ENCODE results near the gene PSMD1.

Gene PSMD1

DNA sequence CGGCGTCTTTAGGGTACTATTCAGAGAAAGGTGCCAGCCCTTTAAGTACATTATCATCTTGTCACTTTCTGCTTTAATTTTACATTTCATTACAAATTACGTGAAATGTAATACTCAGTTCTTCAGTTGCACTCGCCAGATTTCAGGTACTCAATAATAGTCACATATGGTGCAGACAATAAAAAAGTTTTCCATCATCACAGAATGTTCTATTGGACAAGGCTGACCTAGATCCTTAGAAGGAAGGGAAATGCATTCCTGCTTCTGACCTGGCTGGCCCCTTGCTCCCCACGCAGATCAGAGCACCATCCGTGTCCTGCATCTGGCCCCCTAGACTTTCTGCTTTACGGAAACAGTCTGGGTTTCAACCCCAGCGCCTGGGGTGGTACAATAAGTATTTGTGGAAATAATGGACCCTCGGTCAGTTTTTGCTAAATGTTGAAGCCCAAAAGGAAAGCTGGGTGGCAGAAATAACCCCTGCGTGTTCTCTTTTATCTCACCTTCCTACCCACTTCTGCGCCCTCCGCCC lies 20.0 kb upstream of the PSMD1 start:
- DNase-seq, result no peak

DNA sequence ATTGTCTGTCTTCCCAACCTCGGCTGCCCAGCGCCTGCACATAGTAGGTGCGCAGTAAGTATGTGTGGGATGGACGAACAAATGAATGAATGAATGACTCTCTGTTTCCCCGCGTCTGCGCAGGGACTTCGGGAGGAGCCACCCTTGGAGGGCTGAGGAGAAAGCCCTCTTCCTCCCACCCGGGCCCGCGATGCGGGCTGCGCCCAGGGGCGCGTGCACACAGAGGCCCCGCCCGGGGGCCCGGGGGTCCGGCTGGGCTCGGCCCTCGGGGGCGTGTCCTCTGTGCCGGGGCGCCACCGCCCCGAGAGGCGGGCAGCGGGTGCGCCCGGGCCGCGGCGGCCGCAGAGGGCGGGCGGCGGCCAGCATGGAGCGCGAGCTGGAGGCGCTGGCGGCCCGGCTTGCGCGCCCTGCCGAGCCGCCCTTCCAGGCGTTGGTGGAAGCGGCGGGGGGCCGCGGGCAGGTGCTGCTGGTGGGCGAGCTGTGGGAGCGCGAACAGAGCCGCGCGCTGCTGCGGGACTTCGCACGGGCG lies 19.4 kb upstream of the PSMD1 start, which contains the start of gene C2orf72:
C2orf72 (plus strand) TSS at position 322 of the 529 bp plus-strand sequence; CDS start at position 365, 43 bp downstream.
- DNase-seq, result no peak

DNA sequence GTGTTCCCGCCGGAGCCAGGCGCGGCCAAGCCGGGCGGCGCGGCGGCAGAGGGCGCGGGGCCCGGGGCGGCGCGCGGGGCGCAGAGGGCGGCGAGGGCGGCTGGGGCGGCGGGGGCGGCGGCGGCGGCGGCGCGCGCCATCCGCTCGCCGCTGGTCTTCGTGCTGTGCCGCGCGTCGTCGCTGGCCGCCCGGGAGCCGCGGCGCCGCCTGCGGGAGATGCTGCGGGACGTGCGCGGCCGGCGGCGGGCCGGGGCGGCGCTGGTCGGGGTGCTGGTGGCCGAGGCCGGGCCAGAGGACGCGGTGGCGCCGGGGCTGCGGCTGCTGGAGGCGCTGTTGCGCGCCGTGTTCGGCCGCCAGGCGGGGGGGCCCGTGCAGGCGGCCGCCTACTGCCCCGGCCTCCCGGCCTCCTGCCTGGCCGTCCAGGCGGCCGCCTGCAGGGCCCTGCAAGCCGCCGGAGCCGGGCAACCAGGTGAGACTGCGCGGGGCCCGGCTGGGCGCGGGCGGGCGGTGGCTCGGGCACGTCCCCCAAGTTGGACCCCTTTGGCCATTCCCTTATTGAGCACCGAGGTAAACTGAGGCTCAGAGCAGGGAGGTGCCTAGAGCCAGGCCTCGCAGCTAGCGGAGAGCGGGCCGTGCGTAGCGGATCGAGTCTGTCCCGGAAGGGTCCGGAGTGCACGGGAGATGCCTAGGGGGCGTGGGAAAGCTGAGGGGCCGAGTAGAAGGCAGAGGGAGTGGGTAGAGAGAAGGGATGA lies 18.8 kb upstream of the PSMD1 start:
- no peak for DNase-seq

DNA sequence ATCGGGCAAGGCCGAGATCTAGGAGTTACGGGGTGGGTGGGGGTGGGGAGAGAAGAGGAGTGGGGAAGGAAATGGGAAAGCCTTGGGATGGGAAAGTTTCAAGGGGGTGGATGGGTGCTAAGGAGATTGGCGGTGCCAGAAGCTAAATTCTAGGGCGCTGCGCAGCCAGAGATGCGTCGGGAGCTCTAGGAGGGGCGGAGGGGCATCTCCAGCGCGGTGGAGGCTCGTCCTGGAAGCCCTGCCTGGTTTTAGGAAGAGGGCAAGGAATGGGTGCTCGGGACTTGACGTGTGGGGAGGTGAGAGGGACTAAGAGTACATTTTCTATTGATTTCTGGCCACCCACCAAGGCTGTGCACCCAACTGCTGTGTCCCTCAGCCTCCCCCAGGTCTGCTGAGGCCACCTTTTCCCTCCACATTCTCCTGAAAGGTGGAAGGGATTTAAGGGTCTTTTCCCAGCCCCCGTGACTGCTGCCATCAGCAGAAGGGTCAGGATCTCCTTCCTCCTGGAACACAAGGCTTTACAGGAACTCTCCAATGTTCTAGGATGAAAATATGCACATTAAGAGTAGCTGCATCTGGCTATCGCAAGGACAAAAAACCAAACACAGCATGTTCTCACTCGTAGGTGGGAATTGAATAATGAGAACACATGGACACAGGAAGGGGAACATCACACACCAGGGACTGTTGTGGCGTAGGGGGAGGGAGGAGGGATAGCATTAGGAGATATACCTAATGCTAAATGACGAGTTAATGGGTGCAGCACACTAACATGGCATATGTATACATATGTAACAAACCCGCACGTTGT lies 18.0 kb upstream of the PSMD1 start:
- DNase-seq, result no peak

DNA sequence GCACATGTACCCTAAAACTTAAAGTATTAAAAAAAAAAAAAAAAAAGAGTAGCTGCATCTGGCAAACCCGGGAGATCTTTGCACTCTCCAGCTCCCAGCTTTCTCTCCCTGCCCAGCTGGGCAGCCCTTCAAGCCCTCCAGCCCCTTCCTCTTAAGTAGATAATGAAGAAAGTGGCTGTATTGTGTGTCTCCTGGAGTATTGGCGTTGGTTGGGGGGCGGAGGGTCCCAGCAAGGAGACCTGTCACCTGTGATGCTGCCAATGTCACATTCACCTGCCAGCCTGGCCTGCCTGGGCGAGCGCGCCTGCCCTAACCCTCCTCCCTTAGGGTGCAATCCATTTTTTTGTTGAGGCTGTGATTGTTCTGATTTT lies 17.4 kb upstream of the PSMD1 start:
- no peak for DNase-seq

DNA sequence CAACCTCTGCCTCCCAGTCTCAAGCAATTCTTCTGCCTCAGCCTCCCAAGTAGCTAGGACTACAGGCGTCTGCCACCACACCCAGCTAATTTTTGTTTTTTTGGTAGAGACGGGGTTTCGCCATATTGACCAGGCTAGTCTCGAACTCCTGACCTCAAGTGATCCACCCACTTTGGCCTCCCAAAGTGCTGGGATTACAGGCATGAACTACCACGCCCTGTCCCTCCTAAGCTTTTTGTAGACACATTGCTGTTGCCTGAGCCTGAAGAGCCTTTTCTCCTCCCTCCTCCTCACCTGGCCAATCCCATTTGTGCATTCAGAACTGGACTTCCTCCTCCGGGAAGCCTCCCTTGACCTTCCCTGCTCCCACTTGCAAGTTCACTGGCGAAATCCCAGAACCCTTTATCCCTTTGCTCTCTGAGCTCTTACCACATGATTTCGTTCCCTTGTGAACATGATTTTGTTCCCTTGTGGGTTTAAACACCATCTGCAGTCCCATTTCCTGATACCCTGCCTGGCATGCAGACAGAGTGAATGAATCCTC lies 16.8 kb upstream of the PSMD1 start:
- no peak for DNase-seq

DNA sequence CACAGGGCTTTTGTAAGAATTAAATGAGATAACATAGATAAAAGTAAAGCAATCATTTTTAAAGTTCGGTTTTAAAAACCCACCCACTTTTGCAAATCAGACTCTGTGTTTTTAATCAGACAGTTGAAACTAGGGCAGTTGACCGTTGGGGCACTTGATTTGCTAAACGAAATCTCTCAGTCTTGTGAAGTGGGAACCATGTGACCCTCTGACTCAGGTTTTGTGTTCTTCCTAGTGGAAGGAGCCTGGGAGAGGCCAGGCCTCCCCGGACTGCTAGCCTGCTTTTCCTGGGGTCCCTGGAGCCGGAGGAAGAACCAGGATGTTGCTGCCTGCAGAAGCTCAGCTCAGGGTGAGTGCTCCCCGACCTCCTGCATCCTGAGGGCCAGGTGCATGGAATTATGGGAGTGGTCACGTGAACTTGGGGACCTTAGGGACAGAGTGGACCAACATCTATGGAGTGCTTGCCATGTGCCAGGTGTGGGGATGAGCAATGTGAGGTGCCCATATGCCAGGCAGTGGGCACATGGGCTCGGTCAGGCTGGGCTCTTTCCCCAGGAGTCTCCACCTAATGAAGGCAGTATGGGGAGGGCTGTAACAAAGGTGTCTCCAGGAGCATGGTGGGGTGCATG lies 15.5 kb upstream of the PSMD1 start:
- no peak for DNase-seq

DNA sequence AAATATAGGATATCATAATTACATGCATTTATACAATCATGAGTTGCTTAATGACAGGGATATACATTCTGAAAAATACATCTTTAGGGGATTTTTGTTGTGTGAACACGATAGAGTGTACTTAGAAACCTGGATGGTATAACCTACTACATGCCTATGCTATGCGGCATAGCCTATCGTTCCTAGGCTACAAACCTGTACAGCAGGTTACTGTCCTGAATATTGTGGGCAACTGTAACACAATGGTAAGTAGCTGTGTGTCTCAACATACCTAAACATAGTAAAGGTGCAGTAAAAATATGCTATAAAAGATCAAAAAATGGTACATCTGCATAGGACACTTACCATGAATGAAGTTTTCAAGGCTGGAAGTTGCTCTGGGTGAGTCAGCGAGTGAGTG lies 12.9 kb upstream of the PSMD1 start:
- no peak for DNase-seq

DNA sequence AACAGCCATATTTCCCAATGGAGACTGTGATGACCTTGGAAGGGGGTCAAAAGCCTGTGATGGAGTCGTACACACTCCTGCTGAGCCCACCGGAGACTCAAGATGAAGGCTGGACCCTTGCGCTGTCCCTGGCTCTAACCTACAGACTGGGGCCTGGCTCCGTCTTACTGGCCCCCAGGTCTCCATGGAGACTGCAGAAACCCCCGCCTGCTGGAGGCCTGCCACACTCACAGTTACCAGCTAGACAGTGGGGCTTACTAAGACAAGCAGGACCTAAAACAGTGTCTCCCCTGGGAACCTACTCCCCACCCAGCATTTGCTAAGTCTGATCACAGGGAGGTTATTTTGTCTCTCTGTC lies 9.8 kb upstream of the PSMD1 start:
- no peak for DNase-seq

DNA sequence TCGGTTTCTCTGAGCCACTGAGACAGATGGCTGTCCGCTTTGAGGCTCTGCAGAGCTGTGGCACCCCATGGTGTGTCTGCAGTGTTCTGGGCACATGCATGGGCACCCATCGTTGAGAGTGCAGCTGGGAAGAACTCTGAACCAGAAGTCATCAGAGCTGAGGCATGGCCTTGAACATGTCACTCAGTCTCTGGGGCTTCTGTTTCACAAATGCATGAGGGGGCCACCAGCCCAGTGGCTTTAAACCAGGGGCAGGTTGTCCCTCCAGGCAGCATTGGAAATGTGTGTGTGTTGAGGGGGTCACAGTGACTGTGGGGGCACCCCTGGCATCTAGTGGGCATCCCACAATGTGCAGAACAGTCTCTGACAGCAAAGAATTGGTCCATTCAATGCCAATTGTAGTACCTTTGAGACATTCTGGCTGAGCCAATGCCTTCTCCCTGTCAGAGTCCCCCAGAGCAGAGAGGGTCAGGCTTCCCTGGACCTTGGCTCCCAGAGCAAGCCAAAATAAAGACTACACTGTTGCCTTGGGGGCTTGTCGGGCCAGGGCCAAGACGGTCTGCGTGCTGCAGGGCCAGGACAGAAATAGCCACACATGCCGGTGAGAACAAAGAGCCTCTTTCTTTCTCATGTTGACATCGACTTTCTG lies 9.3 kb upstream of the PSMD1 start:
- DNase-seq, result no peak

DNA sequence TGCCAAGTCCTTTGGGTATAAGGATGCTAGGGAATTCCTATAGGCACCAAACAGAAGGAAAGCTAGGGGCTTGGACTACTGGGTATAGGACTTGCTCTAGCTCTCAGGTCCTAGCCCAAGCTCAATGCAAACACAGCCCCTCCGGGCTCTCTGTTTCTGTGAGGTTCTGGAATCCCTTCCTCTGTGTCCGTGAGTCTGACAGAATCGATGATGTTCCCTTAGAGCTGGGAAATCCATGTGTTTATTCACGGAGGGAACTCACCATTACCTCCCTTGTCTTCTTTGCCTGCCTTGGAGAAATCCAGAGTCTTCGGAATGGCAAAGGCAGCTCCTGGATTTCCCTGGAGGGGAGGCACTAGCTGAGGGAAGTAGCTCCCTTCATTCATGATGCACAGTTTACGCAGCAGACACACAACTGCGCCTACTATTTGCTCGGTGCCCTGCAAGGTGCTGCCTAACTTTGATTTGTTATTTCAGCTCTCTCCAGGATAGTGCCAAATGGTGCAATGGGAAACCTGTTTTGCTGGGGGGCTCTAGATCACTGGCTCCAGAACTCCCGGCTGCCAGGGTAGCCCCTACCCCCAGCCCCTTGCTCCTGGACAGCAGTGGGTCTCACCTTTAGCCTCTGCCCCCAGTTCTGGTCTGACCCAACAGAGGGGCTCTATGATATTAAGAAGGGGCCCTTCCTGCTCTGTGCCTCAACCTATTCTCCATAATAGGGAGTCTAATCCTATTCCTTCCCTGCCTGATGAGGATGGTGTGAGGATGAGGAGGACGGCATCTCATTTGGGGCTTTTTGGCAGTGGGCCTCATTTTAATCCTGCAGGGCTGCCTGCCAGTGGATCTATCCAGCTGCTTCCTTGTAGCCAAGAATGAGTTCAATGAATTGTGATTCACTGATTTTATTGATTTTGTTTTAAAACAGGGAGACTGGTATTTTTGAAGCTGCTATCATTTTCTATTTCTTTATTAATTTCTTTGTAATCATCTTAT lies 8.4 kb upstream of the PSMD1 start:
- DNase-seq, result no peak

DNA sequence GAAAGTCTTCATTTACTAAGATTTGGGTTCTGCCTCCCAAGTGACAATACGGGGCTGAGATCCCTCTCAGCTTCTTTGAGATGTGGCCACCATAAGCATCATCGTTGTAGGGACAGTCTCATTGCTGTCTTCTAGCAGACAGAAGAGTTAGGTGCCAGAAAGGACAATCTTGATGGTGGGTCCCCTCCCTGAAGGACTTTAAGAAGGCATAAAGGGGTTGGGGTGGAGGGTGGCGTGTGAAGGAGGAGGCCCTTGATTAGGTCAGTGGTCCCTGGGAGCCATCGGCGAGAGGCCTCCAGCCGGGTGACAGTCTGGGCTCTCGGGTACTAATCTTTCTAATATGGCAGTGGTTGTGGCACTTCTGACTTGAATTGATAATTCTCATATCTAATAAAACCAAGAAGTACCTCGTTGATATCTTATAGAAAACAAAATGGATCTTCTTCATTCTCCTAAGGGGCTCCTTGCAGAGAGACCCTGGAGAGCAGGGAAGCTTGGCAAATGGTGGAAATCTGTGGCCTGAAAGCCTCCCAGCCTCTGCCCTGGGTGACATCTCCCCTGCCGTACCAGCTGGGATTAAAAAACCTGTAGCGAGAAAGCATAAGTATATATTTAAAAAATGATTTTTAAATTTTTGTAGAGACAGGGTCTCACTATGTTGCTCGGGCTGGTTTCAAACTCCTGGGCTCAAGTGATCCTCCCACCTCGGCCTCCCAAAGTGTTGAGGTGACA lies 7.2 kb upstream of the PSMD1 start:
- DNase-seq, result no peak

DNA sequence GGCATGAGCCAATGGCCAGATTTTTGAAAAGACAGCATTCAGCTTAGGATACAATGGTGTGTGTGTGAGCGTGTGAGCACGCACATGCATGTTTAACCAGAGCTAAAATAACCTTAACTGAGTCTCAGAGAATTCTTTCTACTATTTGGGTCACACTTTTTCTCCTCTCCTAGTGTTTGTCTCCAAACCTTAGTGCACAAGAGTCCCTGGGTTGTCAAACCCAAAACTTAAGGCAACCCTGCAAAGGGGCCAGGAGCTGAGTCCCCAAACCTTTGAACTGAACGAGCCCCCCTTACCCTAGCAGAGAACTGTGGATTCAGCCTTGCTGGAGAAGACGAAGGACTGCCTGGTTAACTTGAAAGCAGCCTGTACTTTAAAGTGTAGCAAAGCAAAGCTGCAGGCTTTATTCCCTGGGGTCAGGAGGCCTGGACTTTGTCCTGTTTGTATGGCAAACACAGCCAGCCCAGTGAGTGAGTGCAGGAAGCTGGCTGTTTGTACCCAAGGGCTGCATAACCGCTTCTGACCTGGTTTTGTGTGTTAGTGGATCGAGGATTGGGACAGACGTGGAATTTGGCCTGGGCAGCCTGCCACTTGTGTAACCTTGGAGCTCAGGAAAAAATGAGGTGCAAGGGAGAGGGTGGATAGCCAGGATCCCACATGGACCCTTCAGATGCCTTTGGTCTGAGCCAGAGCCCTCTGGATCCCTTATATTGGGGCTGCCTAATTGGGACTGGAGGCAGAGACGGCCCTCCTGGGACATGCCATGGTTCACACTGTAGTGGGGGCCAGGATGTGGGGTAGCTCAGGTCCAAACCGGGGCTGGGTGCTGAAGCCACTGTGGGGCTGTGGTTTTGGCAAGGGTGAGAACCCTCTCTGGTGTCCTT lies 6.4 kb upstream of the PSMD1 start:
- no peak for DNase-seq

DNA sequence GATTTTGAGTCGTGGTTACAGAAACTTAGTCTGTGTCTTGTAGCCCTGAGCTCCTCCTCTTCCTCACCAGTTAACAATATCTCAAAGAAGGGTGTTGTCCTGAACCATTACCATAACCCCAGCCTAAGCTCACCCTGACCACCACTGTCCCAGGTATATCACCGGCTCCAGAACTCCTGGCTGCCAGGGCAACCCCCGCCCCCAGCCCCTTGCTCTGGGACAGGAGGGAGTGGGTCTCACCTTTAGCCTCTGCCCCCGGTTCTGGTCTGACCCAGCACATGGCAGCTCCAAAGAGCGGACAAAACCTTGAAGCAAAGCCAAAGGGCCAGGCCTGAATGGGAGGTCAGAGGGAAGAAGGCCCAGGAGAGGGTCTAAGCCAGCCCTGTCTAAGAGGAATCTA lies 5.6 kb upstream of the PSMD1 start:
- no peak for DNase-seq

DNA sequence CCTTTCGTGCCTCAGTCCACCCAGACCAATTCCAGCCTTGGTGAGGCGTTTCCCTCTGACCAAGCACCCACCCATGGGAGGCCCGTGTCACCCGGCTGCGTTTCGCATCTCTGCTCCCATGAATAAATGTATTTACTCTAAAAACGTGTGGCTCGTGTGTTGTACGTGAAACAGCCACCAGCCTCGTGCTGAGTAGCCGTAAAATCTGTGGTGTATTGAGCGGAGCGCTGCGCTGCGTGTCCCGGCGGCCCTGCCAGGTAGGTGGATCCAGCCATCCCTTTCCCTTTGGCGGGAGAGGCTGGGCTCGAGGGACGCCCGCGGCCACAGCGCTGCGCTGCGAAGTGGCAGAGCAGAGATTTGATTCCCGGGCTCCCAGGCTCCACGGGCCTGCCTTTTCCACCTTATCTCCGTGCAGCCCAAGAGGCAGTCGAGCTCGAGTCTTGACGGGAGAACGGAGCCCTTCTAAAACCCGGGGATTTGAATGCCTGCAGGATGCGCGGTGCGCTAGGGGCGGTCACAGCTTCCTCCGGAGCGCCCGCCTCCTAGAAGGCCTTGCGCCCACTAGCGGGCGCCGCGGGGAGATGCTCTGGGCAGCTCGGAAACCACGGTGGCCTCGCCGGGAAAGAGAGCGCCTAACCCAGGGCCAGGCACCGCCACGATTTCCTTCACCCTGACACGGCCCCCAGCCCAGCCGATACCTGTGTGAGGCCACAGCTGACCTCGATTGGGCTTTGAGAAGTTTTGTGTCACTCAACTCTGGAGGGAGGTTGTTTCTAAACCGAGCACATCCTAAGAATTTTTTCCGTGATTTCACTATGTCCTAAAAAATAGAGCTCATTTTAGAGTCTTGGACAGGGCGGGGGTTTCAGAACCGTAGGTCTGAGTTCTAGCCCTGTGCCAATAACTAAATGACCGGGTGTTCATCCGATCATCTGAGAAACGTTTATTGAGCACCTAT lies 3.9 kb upstream of the PSMD1 start:
- DNase-seq, result peak; percentile 86

DNA sequence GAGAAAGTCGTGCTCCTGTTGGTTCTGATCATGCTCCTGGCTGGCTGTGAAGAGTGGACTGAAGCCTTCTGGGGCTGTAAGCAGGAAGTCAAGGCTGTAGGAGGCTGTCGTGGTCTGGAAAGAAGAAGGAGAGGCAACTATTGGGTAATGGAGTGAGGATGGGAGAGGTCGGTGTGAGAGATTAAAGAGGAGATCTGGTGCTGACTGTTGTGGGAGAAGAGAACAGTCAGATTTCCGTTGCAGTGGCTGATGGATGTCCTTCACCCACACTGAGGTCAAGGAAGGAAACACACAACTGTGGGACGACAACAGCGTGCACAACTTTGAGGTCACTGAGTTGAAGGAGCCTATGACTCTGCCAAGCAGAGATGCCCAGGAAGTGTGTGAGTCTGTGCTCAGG lies 2.8 kb upstream of the PSMD1 start:
- DNase-seq, result no peak

DNA sequence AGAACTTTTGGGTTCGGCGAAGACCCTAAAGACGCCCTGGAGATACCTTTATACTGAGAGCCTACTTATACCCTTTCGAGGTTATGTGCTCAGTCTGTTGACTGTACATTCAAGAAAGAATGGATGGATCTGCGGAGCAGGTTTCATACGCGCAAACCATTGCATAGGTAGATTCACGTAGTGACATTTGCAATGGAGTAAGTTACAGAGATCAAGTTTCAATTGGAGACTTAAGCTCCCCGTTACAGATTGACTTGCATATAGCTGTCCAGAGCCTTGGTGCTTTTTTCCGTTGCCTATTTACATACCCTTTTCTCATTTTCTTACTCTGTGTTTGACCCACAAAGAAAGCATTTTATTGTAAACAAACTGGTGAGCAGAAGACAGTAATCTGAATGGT lies 923 bp downstream of the PSMD1 start:
- DNase-seq, result no peak

Measured in CD4-positive, alpha-beta T cell treated with Interleukin-12 subunit alpha and Interleukin-12 subunit beta, for 1 hour (primary cell).